CD4-positive, alpha-beta memory T cell (primary cell): ENCODE results near the gene FMNL1. TPM values are rescaled to one million over a fixed set of nuclear protein-coding genes. Genes with fewer than 3 reads are reported as not detected.

Experiments used
- CTCF ChIA-PET: fragments of 350-600 bp; sonication (Branson Sonifier 250); formaldehyde crosslinking; loops from one replicate; lab custom pipeline; 2021; ENCODE audit warnings: inconsistent platforms; ENCODE audit not compliant: partially characterized antibody; lab: Charles Lee
- POLR2A ChIA-PET: fragments of 350-600 bp; sonication (Branson Sonifier 250); formaldehyde crosslinking; loops from one replicate; lab custom pipeline; 2021; ENCODE audit not compliant: partially characterized antibody; lab: Charles Lee
- DNase-seq, 5 donors: peaks; one replicate each; pipeline versions ENCODE4 v3.0.0 to v3.0.0-alpha.2; 2020 to 2022; ENCODE audit warnings: mixed read lengths in 1 of 5
- H3K27ac ChIP-seq: one replicate; pipeline ENCODE4 v1.7.0; 2013; ENCODE audit warnings: low read depth, low read length
- H3K27me3 ChIP-seq: 2 replicates; pipeline ENCODE4 v1.7.0; 2013; ENCODE audit warnings: mild to moderate bottlenecking, low read length, moderate library complexity; ENCODE audit not compliant: insufficient read depth
- H3K36me3 ChIP-seq: 2 replicates; pipeline ENCODE4 v1.7.0; 2013; ENCODE audit warnings: mild to moderate bottlenecking, low read length, moderate library complexity; ENCODE audit not compliant: insufficient read depth
- H3K4me1 ChIP-seq: 2 replicates; pipeline ENCODE4 v1.7.0; 2013; ENCODE audit warnings: mild to moderate bottlenecking, low read length, moderate library complexity; ENCODE audit not compliant: insufficient read depth
- H3K4me3 ChIP-seq, 2 donors: one replicate each; pipeline ENCODE4 v1.7.0; 2013; ENCODE audit warnings: low read length in 2 of 2, mild to moderate bottlenecking in 1 of 2
- H3K9me3 ChIP-seq, 2 donors: one replicate each; pipeline ENCODE4 v1.7.0; 2013; ENCODE audit warnings: low read length in 2 of 2, control low read depth in 1 of 2; ENCODE audit not compliant: control insufficient read depth in 1 of 2
- H3K27ac Mint-ChIP-seq, 7 donors: one replicate each; pipeline ENCODE4 v1.8.0; 2020 to 2021; ENCODE audit warnings: mixed read lengths in 7 of 7, mild to moderate bottlenecking in 6 of 7, inconsistent platforms in 3 of 7, moderate library complexity in 3 of 7
- H3K27me3 Mint-ChIP-seq, 2 donors: one replicate each; pipeline ENCODE4 v1.8.0; 2020 to 2021; ENCODE audit warnings: mixed read lengths in 2 of 2
- H3K36me3 Mint-ChIP-seq, 2 donors: one replicate each; pipeline ENCODE4 v1.8.0; 2020 to 2021; ENCODE audit warnings: mixed read lengths in 2 of 2, inconsistent platforms in 1 of 2, mild to moderate bottlenecking in 1 of 2
- H3K4me1 Mint-ChIP-seq, 4 donors: one replicate each; pipeline ENCODE4 v1.8.0; 2020 to 2021; ENCODE audit warnings: mixed read lengths in 4 of 4, mild to moderate bottlenecking in 1 of 4
- H3K4me3 Mint-ChIP-seq, 8 donors: one replicate each; pipeline ENCODE4 v1.8.0; 2020 to 2021; ENCODE audit warnings: mixed read lengths in 8 of 8, mild to moderate bottlenecking in 7 of 8, moderate library complexity in 6 of 8, inconsistent platforms in 3 of 8
- H3K9me3 Mint-ChIP-seq, 8 donors: one replicate each; pipeline ENCODE4 v1.8.0; 2020 to 2021; ENCODE audit warnings: mixed read lengths in 8 of 8, mild to moderate bottlenecking in 5 of 8, inconsistent platforms in 3 of 8, moderate library complexity in 1 of 8
- intact Hi-C: fragments of 100-400 bp; cut with micrococcal nuclease; formaldehyde crosslinking; loops from one replicate; pipeline ENCODE4 v1.15.1; 2023
- polyA plus RNA-seq, 2 donors: library from polyadenylated mRNA; unstranded; fragments of 300-500 nt; fragmentation: Illumina TruSeq; gene quantifications; one replicate each; pipeline ENCODE4 v1.2.3, GENCODE V29; 2021
- total RNA-seq, 2 experiments: library from RNA; stranded (reverse); gene quantifications; one replicate each; pipeline ENCODE4 v1.2.3, GENCODE V29; 2021

The FMNL1 gene
- total and polyA plus RNA-seq, 4 experiments from 2014 or later = 8.1 to 405 (median 234) TPM

GRCh38 chr17:45289301-45290268 is 67.9 kb downstream of the FMNL1 start:
- H3K36me3 Mint-ChIP-seq = peaks cover 39 to 77% of the 10 kb centered on the region in 2 donors
- ChIA-PET CTCF (interaction anchor here (4.2 kb wide), 1 partner anchor 12 kb away, joined by 22 read pairs; no protein-coding TSS in a partner anchor), POLR2A (no interaction called here)
- H3K27ac Mint-ChIP-seq = peak overlapping the region in 6 of 7 donors; percentile 13 to 87 (median 78)
- H3K4me1 Mint-ChIP-seq = peaks cover 13 to 40% (median 23%) of the 10 kb centered on the region in 4 donors
- Histone ChIP-seq H3K36me3 (peaks cover 49% of the 10 kb centered on the region), H3K27ac (no peak overlapping the region), H3K4me3 (no peak overlapping the region), H3K9me3 (no peaks in the 10 kb centered on the region), H3K27me3 (no peaks in the 10 kb centered on the region), H3K4me1 (peaks cover 25% of the 10 kb centered on the region)
- H3K4me3 Mint-ChIP-seq = peak overlapping the region in 1 of 8 donors; percentile 55
- H3K27me3 Mint-ChIP-seq = no peaks in the 10 kb centered on the region
- intact Hi-C loops = no loop called here
- no peak for DNase-seq
- no peaks in the 10 kb centered on the region for H3K9me3 Mint-ChIP-seq

DNA sequence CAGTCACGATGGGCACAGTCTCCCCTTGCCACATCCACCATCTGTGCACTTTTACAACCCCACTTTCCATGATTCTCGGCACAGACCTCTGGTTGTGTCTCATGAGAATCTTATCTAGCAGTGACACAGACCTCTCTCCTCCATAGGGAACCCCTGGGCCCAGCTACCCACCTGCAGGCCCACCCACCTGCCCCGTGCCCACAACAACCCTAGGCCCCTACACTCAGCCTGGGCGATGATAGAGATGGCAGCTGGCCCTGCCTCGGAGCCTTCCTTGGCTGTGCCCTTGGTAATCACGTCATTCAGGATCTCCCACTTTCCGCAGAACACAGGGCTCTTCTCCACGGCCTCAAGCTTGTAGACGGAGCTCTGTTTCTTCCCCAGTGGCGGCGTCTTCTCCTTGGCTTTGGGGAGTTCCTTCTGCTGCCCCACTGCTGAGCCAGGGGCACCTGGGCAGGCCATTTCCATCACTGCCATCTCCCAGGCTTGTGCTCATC is 68.6 kb downstream of the FMNL1 start:
- DNase-seq = no peak
- Histone ChIP-seq H3K9me3 (no peaks in the 10 kb centered on the region), H3K27me3 (no peaks in the 10 kb centered on the region), H3K4me1 (peaks cover 32% of the 10 kb centered on the region), H3K4me3 (no peak overlapping the region), H3K27ac (no peak overlapping the region), H3K36me3 (peaks cover 47% of the 10 kb centered on the region)
- H3K27ac Mint-ChIP-seq = peak overlapping the region in 5 of 7 donors; percentile 75 to 81 (median 80)
- no peaks in the 10 kb centered on the region for H3K9me3 Mint-ChIP-seq
- peak overlapping the region in 1 of 8 donors; percentile 55 for H3K4me3 Mint-ChIP-seq
- POLR2A ChIA-PET = no interaction called here
- CTCF ChIA-PET = interaction anchor here (4.2 kb wide), 1 partner anchor 13 kb away, joined by 22 read pairs; no protein-coding TSS in a partner anchor
- H3K36me3 Mint-ChIP-seq = peaks cover 35 to 72% of the 10 kb centered on the region in 2 donors
- intact Hi-C loops = no loop called here
- H3K4me1 Mint-ChIP-seq = peaks cover 15 to 44% (median 25%) of the 10 kb centered on the region in 4 donors
- no peaks in the 10 kb centered on the region for H3K27me3 Mint-ChIP-seq

DNA sequence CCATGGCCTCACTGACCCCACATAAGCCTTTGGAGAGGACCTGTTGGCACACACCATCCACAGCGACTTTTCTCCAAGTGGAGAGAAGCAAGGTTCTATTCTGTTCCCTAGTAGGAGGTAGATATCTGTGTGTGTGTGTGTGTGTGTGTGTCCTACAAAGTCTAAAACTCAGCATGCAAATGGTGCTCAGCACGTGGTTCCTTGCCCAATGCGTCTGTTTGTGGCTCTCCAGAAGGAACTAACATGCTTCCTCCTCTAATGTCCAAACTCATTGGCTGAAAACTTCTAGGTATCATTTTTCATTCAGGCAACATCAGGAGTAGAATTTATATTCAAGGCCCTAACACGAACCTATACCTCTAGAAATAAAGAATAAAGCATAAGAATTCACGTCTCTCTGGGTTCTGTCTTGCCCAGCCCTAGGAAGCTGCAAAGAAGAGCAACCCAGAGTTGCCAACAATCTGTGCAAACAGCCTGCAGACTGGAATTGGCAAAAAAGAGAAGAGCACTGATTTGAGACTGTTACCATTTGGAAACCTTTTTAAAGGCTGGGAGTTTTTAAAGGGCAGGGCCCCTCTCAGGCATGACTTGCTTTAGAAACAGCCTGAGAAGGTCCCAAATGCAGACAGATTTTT is 69.6 kb downstream of the FMNL1 start:
- H3K4me1 ChIP-seq = peaks cover 41% of the 10 kb centered on the region
- H3K4me3 ChIP-seq = no peak overlapping the region
- POLR2A ChIA-PET = interaction anchor here (1.4 to 2.3 kb wide), 2 partner anchors 21 to 25 kb away, joined by 5 to 8 read pairs; partner anchors contain the start of gene MAP3K14
- Mint-ChIP-seq H3K27me3 (no peaks in the 10 kb centered on the region), H3K9me3 (no peaks in the 10 kb centered on the region), H3K36me3 (peaks cover 35 to 72% of the 10 kb centered on the region in 2 donors), H3K4me3 (no peak overlapping the region), H3K4me1 (peaks cover 22 to 54% (median 32%) of the 10 kb centered on the region in 4 donors), H3K27ac (peak overlapping the region; percentile 62 to 90 (median 79))
- intact Hi-C loops = no loop called here
- no peak overlapping the region for H3K27ac ChIP-seq
- H3K9me3 ChIP-seq = no peaks in the 10 kb centered on the region
- peaks cover 43% of the 10 kb centered on the region for H3K36me3 ChIP-seq
- H3K27me3 ChIP-seq = no peaks in the 10 kb centered on the region
- CTCF ChIA-PET = interaction anchor here (1.0 to 1.9 kb wide), 6 partner anchors 13 to 156 kb away, joined by 3 to 8 read pairs (median 3); partner anchors contain the start of gene ACBD4
- no peak for DNase-seq

DNA sequence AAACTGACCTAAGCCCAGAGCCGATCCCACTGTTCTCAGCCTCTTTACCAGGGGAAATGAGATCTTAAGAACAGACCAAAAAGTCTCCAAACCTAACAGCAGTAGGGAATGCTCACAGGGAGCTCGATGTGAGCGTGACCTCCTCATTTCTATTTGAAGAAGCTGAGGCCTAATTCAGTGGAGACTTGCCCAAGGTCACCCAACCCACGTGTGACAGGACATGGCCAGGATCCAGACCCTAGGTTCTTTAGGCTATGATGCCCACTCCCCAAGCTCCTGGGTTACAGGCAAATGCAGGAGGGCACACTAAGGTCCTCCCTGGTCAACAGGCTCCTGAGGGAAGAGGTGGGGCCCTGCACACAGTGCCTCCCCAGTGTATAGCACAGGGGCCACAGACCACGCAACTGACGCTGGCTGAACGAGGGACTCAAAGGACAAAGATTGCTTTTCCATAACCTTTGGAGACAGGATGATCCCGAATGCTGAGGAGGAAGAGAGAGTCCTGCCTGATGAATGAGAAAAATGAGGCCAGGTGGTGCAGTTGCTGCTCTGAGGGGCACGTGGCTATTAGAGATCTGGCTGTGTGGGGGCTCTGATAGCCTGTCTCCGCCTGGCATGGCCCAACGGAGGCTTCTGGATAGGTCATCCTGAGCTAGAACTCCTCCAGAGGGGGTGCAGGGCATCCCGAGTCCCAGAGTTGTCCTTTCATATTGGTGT is 71.2 kb downstream of the FMNL1 start:
- no peaks in the 10 kb centered on the region for H3K9me3 Mint-ChIP-seq
- H3K9me3 ChIP-seq = no peaks in the 10 kb centered on the region
- H3K36me3 ChIP-seq = peaks cover 27% of the 10 kb centered on the region
- no peak overlapping the region for H3K4me3 ChIP-seq
- no peak overlapping the region for H3K27ac ChIP-seq
- intact Hi-C loops = no loop called here
- peaks cover 31 to 61% of the 10 kb centered on the region in 2 donors for H3K36me3 Mint-ChIP-seq
- H3K27ac Mint-ChIP-seq = peak overlapping the region in 6 of 7 donors; percentile 68 to 88 (median 78)
- no peak for DNase-seq
- H3K4me1 ChIP-seq = peaks cover 57% of the 10 kb centered on the region
- ChIA-PET POLR2A (interaction anchor here (0.8 to 2.3 kb wide), 3 partner anchors 19 to 28 kb away, joined by 3 to 8 read pairs (median 8); partner anchors contain the start of gene MAP3K14), CTCF (interaction anchor here (0.9 to 2.0 kb wide), 5 partner anchors 14 to 141 kb away, joined by 3 to 8 read pairs (median 4); no protein-coding TSS in a partner anchor)
- no peak overlapping the region for H3K4me3 Mint-ChIP-seq
- H3K27me3 Mint-ChIP-seq = no peaks in the 10 kb centered on the region
- no peaks in the 10 kb centered on the region for H3K27me3 ChIP-seq
- peaks cover 36 to 70% (median 44%) of the 10 kb centered on the region in 4 donors for H3K4me1 Mint-ChIP-seq

DNA sequence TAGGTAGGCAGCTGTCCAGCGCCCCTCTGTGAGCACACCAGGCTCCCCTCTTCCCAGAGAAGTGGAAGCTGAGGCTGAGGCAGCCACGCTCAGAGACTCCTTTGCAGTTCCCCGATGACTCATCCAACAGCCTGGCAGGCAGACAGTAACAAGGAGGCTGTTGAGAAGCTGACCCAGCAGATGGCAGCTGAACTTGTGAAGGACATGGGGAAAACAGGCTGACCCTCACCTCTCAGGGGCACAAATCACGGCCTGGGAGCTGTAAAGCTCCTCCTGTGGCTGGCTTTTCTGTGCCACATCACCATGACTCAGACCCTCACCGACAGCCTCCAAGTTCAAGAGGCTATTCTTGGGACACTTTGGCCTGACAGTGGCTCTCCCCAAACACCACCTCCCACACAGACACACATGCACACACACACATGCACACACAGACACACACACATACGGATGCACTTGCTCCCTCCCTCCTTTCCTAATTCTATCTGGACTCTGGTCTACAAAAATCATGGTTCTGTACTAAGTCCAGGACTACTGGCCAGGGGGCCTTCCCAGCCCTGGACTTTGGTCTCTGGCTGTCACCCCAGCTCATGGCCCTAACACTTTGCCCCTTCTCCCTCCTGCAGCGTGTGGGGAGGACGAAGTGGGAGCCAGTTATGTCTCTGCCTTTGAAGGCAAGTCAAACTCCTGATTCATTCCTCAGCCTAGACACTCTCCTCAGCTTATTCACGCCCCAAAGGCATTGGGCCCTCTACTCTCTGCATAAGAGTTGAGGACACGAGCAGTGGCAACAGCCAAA is 71.9 kb downstream of the FMNL1 start:
- no peak overlapping the region for H3K27ac ChIP-seq
- no peaks in the 10 kb centered on the region for H3K9me3 ChIP-seq
- peak overlapping the region in 2 of 8 donors; percentile 8 to 43 for H3K4me3 Mint-ChIP-seq
- no peaks in the 10 kb centered on the region for H3K9me3 Mint-ChIP-seq
- H3K27me3 ChIP-seq = no peaks in the 10 kb centered on the region
- peaks cover 42 to 77% (median 51%) of the 10 kb centered on the region in 4 donors for H3K4me1 Mint-ChIP-seq
- no peak for DNase-seq
- peaks cover 32 to 62% of the 10 kb centered on the region in 2 donors for H3K36me3 Mint-ChIP-seq
- peaks cover 26% of the 10 kb centered on the region for H3K36me3 ChIP-seq
- H3K27ac Mint-ChIP-seq = peak overlapping the region; percentile 62 to 90 (median 86)
- intact Hi-C loops = no loop called here
- H3K4me1 ChIP-seq = peaks cover 64% of the 10 kb centered on the region
- POLR2A ChIA-PET = interaction anchor here (0.8 to 2.3 kb wide), 3 partner anchors 19 to 27 kb away, joined by 3 to 8 read pairs (median 8); partner anchors contain the start of gene MAP3K14
- CTCF ChIA-PET = interaction anchor here (0.8 to 2.0 kb wide), 6 partner anchors 10 to 142 kb away, joined by 3 to 8 read pairs (median 4); no protein-coding TSS in a partner anchor
- no peak overlapping the region for H3K4me3 ChIP-seq
- no peaks in the 10 kb centered on the region for H3K27me3 Mint-ChIP-seq

- H3K36me3 Mint-ChIP-seq = peaks cover 30 to 62% of the 10 kb centered on the region in 2 donors
- peaks cover 73% of the 10 kb centered on the region for H3K4me1 ChIP-seq
- DNase-seq = no peak
- H3K27ac Mint-ChIP-seq = peak overlapping the region; percentile 62 to 90 (median 81)
- no peaks in the 10 kb centered on the region for H3K9me3 ChIP-seq
- no peaks in the 10 kb centered on the region for H3K9me3 Mint-ChIP-seq
- H3K36me3 ChIP-seq = peaks cover 21% of the 10 kb centered on the region
- ChIA-PET CTCF (interaction anchor here (0.8 to 1.9 kb wide), 5 partner anchors 9 to 91 kb away, joined by 3 to 8 read pairs (median 4); no protein-coding TSS in a partner anchor), POLR2A (interaction anchor here (2.2 to 2.3 kb wide), 2 partner anchors 17 to 22 kb away, joined by 8 to 18 read pairs; partner anchors contain the start of gene MAP3K14)
- no peak overlapping the region for H3K27ac ChIP-seq
- no peaks in the 10 kb centered on the region for H3K27me3 Mint-ChIP-seq
- no peaks in the 10 kb centered on the region for H3K27me3 ChIP-seq
- peaks cover 50 to 86% (median 59%) of the 10 kb centered on the region in 4 donors for H3K4me1 Mint-ChIP-seq
- intact Hi-C loops = no loop called here
- H3K4me3 ChIP-seq = no peak overlapping the region
- H3K4me3 Mint-ChIP-seq = peak overlapping the region in 1 of 8 donors; percentile 6
These were observed 72.8 kb downstream of the FMNL1 start for GRCh38 chr17:45294506-45294905.
